Measurements from ENCODE around the gene NT5DC3. TPM values are rescaled to one million over a fixed set of nuclear protein-coding genes. Genes with fewer than 3 reads are reported as not detected.

Gene NT5DC3
- total and polyA plus RNA-seq, 9 of the 15 experiments (the other 6 are each of a cell fraction or from before 2014, with no cell fraction given) = 6.3 to 33.5 (median 24.5) TPM

- Histone ChIP-seq H3K4me3 (peak overlapping the region; percentile 14; the same call in 1 of the 2 replicates), H3K9me1 (ENCODE audit: control insufficient read depth, insufficient read depth, low read length) (no peaks in the 10 kb centered on the region), H3K27me3 (ENCODE audit: control insufficient read depth in 2 of 2, insufficient read depth in 2 of 2, low read length in 2 of 2) (no peaks in the 10 kb centered on the region), H3K79me2 (ENCODE audit: control insufficient read depth, insufficient read depth, low read length) (peaks cover 84% of the 10 kb centered on the region), H4K20me1 (replicated peaks; ENCODE audit: control insufficient read depth, insufficient read depth, low read length) (0 out of 2 replicates have a peak, but pooled peaks cover 2% of the 10 kb centered on the region), H3K9me3 (replicated peaks; ENCODE audit: control insufficient read depth, insufficient read depth, low read depth, low read length) (peaks cover 4% of the 10 kb centered on the region; the same call in 1 of the 2 replicates), H3K4me2 (ENCODE audit: insufficient read depth, low read length) (peak overlapping the region; percentile 50), H3K9ac (ENCODE audit: insufficient read depth in 1 of 2, low read depth in 2 of 2, low read length in 2 of 2) (peak overlapping the region in 1 of 2 experiments; percentile 6; a peak in 1 of 4 replicates), H3K27ac (ENCODE audit: extremely low read depth, low read depth, low read length) (no peak overlapping the region), H3K36me3 (ENCODE audit: control insufficient read depth, insufficient read depth, low read length) (peaks cover 29% of the 10 kb centered on the region), H3K4me1 (replicated peaks in 1 of 2; ENCODE audit: control insufficient read depth in 2 of 2, insufficient read depth in 2 of 2, low read length in 2 of 2) (peaks cover 2 to 6% of the 10 kb centered on the region in 2 experiments; a peak in 3 of 5 replicates), H2AFZ (ENCODE audit: low read depth, low read length) (no peak overlapping the region)
- CTCF ChIA-PET (ENCODE audit: low intra/inter-chr PET ratio) = no interaction called here
- peak; percentile 76 for ATAC-seq
- POLR2A ChIA-PET = interaction anchor here (0.7 to 3.6 kb wide), 5 partner anchors 8 to 110 kb away, joined by 3 to 18 read pairs (median 5); no protein-coding TSS in a partner anchor
- intact Hi-C loops (cut with micrococcal nuclease) = no loop called here
- FAIRE-seq = no peak
- in situ Hi-C loops (cut with MboI) = no loop called here
- TF ChIP-seq HDAC8 (tag; IDR thresholded peaks at IDR 0.05) = no peak
- TF ChIP-seq, protein P1, sequence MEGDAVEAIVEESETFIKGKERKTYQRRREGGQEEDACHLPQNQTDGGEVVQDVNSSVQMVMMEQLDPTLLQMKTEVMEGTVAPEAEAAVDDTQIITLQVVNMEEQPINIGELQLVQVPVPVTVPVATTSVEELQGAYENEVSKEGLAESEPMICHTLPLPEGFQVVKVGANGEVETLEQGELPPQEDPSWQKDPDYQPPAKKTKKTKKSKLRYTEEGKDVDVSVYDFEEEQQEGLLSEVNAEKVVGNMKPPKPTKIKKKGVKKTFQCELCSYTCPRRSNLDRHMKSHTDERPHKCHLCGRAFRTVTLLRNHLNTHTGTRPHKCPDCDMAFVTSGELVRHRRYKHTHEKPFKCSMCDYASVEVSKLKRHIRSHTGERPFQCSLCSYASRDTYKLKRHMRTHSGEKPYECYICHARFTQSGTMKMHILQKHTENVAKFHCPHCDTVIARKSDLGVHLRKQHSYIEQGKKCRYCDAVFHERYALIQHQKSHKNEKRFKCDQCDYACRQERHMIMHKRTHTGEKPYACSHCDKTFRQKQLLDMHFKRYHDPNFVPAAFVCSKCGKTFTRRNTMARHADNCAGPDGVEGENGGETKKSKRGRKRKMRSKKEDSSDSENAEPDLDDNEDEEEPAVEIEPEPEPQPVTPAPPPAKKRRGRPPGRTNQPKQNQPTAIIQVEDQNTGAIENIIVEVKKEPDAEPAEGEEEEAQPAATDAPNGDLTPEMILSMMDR (IDR thresholded peaks at IDR 0.05 in 2 of 3, conservative IDR thresholded peaks at IDR 0.05 in 1 of 3; ENCODE audit: insufficient read depth in 2 of 3, low read depth in 1 of 3, low read length in 3 of 3) = peak in 2 of 3 experiments; percentile 27 to 47; a peak in 2 of 6 replicates
- no TSS peak for BruUV-seq (replicated peaks)
- DNase-seq (ENCODE audit: extremely low read depth in 1 of 4, low spot score in 3 of 4) = peak in 2 of 4 experiments; percentile 24 to 38
- 13% methylated on average over 2 of the region's 2 CpGs for WGBS (ENCODE audit: insufficient coverage, low coverage, missing lambda C conversion rate)
Measured at GRCh38 chr12:103833891-103834290, 7.1 kb downstream of the NT5DC3 start.
